GM12872 (cell line): ENCODE data around the gene TMPRSS2.

ENCODE experiments used
- TF ChIP-seq, protein P1 (sequence below): IDR thresholded peaks from 3 replicates; pipeline ENCODE4 v1.5.1; 2011; ENCODE audit warnings: low read depth, mild to moderate bottlenecking, low read length, moderate library complexity; ENCODE audit not compliant: insufficient read depth

Gene TMPRSS2

DNA sequence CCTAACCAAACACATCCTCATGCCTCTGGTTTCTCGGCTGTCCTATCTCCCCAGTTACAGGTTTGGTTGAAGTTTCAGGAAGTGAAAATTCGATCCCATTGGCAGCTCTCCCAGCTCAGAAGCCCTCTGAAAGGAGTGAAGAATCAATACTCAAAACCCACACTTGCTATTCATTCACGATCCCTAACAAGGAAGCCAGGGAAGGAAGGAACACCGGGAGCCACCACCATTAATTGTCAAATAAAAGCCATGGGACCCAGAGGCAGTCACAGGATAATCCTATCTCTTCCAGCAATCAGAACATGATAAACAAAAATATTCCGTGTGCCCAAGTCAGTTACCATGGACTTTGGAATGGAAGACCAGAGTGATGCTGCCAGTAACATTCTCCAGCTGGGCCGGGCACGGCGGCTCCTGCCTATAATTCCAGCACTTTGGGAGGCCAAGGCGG, 7.0 kb downstream of the TMPRSS2 start:
- TF ChIP-seq, protein P1, sequence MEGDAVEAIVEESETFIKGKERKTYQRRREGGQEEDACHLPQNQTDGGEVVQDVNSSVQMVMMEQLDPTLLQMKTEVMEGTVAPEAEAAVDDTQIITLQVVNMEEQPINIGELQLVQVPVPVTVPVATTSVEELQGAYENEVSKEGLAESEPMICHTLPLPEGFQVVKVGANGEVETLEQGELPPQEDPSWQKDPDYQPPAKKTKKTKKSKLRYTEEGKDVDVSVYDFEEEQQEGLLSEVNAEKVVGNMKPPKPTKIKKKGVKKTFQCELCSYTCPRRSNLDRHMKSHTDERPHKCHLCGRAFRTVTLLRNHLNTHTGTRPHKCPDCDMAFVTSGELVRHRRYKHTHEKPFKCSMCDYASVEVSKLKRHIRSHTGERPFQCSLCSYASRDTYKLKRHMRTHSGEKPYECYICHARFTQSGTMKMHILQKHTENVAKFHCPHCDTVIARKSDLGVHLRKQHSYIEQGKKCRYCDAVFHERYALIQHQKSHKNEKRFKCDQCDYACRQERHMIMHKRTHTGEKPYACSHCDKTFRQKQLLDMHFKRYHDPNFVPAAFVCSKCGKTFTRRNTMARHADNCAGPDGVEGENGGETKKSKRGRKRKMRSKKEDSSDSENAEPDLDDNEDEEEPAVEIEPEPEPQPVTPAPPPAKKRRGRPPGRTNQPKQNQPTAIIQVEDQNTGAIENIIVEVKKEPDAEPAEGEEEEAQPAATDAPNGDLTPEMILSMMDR, result no peak

DNA sequence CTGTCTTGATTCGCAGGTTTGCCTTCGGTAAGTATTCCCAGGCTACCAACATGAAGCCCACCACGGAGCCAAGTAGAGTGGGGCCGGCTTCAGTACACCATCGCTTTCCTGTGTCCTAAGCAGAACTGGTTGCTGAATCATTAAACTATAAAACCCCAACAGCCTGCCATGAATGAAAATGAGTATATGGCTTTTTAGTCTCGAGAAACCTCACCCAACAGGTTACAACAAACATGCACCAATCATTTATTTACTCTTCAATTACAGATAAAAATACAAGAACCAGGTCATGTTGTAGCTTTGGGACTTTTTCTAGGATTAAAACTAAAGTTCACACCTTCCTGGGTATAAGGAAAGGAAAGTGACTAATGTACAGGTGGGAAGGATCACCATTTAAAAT, 7.6 kb downstream of the TMPRSS2 start:
- TF ChIP-seq, protein P1, result no peak

DNA sequence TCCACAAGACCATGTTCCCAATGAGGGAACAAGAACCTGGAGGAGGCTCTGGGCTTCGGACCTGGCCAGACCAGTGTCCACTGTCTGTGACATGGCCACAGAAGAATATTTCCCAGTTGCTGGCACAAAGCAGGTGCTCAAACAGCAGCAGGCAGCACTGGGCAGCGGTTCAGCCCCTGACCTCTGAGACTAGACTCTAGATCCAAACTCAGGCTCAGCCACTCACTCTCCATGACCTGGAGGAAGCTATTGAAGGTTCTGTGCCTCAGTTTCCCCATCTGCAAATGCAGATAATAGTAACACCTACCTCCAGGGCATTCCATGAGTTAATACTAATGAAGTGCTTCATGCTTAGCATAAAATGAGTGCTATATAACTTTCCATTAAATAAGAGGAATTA, 8.0 kb downstream of the TMPRSS2 start:
- TF ChIP-seq, protein P1, result no peak

DNA sequence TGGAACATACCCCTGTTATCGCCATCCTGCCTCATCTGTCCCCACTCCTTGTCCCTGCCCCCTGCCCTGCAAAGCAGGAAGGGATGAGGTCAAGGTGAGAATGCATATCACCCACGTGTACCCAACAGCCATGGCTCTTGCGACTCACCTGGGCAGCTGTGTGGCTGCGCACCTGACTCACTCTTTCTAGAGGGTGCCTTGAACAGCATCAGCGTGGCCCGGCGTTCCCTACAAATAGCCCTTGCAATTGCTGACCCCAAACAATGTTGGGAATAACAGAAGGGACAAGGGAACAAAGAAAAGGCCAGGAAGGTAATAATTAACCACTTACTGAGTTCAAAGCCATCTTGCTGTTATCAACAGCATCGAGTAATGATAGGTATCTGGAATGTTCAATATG, 10.2 kb downstream of the TMPRSS2 start:
- TF ChIP-seq, protein P1, result no peak

DNA sequence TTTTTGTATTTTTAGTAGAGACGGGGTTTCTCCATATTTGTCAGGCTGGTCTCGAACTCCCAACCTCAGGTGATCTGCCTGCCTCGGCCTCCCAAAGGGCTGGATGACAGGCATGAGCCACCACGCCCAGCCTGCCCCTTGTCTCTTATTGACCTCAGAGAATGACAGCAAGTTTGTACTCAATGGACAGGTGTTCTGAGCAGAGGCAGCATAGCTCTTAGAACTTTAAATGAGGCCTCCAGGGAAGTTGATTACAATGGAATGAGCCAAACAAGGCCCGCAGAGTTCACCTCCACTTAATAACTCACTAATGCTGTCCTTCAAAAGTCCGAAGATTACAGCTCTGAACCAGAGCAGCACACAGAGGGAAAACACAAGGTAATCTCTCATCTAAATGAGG, 10.9 kb downstream of the TMPRSS2 start:
- TF ChIP-seq, protein P1, result no peak

DNA sequence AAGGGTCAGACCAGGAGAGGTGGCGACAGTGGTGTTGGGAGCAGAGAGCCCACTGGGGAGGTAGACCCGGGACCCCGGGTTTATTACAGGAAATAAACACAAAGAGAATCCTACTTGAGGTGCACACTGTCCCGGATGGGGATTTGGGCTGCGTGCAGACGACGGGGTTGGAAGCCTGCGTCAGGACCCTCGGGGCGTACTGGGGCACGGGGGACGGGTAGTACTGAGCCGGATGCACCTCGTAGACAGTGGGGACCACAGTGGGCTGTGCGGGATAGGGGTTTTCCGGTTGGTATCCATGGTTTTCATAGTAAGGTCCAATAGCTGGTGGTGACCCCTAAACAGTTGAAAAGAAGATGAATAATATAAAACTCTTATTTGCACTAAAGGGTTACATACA, 13.7 kb downstream of the TMPRSS2 start:
- TF ChIP-seq, protein P1, result no peak

DNA sequence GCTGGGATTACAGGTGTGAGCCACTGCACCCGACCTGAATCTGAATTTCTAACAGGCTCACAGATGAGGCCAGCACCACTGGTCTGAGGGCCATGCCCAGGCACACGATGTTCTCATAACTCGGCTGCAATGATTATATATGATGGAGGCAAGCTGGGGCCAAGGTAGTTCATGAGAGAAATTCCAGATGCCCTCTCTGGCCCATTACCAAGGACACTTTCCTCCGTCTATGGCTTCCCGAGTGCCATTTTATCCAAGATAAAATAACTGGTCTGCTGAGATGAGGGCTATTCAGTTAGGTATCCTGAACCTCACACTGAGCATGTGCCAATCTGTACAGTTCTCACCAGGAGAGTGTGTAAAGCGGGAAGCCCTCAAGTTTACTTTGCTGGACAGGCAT, 16.5 kb downstream of the TMPRSS2 start:
- TF ChIP-seq, protein P1, result no peak

DNA sequence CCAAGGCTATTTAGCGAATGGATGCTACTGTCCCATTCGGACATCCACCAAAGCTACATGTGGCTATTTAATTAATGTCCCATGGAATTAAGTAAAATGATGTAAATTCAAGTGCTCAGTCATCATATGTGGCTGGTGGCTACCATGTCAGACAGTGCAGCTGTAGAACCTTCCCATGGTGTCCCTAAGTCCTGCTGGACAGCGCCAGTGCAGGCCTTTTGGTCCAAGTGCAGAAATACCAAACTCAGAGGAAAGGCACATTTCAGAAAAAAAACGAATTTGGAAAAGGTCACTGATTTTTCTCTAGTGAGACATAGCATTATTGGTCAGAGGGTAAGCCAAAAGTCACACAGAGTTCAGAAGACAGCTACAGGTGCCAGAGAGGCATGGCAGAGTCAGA, 17.6 kb downstream of the TMPRSS2 start:
- TF ChIP-seq, protein P1, result no peak
